ACHN (cell line): ENCODE measurements around the gene PDZD8.

Experiments
- DNase-seq: peaks from one replicate; pipeline ENCODE4 v3.0.0-alpha.2; 2015
- in situ Hi-C: cut with HindIII; loops from 2 replicates; pipeline ENCODE4 v1.10.0; 2017; ENCODE audit warnings: low sequenced_read_pairs, low pct_ligation_motif_present, low pct_unique_long_range_greater_than_20kb

PDZD8 gene

DNA sequence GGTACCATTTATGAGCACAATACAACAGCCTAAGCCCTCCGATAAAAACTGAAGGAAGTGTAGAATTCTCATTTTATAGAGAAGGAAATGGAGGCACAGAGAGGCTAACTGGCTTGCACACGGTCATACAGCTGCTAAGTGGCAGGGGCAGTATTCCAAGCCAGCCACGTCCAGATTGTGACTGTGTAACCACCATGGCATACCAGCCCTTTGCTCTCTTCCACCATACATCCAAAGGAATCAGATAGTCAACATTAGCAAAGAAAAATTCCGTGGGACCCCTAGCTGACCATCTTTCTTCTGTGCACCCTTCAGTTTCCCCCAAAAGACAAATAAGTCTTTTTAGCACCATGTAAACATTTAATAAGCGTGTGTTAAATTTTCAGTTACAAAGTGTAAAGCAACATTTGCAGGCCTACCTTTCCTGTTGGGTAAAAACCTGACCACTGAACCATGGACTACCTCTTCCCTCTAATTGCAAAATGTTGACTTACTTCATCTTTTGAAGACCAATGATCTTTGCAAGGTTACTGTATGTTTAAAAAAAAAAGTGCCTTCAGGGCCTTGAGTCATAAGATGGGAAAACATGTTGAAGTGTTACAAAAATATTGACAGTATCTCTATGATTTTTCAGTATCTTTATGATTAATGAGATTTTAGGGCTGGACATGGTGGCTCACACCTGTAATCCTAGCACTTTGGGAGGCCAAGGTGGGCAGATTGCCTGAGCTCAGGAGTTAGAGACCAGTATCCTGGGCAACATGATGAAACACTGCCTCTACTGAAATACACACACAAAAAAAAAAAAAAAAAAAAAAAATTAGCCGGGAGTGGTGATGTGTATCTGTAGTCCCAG, 24.3 kb upstream of the PDZD8 start:
- DNase-seq = no peak
- in situ Hi-C loops = no loop called here

GRCh38 chr10:117398029-117398428, 22.8 kb upstream of the PDZD8 start:
- in situ Hi-C loops = no loop called here
- DNase-seq = no peak

DNA sequence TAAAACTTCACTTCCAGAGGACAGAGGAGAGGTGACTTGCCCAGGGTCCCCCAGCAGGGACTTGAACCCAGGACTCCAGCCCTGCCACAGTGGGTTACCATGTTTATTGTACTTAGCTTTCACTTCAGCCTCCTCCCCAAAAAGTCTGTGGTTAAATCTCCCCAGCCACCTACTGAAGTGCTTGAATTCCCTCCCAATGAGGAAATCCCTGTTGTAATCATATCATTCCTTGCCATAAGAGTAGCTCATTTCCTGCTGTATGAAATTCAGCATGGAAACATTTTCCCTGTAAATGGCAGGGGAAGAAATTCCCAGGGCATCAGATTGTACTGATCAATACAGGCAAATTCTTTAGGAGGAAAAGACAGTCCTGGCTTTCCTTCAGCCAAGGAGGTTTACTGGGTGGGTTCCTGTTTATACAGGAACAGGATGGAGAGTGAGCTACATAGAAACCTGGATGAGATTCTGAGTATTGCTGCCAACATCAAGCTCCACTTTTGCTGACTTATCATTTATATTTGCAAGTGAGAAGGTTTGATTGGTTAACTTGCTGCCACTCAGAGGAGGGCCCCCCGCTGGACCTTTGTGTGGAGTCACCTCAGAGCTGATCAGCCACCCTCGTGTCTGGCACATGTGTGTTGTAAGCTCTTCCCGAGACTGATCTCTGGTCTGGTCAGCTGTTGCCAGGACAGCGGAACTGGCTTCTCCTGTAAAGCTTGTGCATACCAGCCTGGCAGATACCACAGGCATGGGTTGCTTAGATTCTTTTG, 16.4 kb upstream of the PDZD8 start:
- in situ Hi-C loops = no loop called here

DNA sequence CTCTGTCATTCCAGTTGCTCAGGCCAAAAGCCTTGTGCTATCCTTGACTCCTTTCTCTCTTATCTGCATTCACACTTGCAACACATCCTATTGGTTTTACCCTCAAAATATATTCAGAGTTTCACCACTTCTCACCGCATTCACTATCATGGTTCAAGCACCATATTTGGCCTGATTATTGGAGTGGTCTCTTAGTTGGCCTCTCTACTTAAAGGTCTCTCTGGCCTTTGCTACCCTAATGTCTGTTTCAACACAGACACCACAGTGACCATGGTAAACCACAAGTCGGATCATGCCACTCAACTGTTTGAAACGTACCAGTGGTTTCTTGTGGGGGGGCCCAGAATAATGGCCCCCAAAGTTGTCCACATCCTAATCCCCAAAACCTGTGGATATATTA, 15.2 kb upstream of the PDZD8 start:
- DNase-seq = no peak
- in situ Hi-C loops = no loop called here

More for the DNA sequence above, 16.4 kb upstream of the PDZD8 start:
- no peak for DNase-seq

- no peak for DNase-seq
- in situ Hi-C loops = no loop called here
Observed at GRCh38 chr10:117386805-117387204, 11.6 kb upstream of the PDZD8 start.

- in situ Hi-C loops = no loop called here
- no peak for DNase-seq
Observed at GRCh38 chr10:117382861-117383260, 7.6 kb upstream of the PDZD8 start.

DNA sequence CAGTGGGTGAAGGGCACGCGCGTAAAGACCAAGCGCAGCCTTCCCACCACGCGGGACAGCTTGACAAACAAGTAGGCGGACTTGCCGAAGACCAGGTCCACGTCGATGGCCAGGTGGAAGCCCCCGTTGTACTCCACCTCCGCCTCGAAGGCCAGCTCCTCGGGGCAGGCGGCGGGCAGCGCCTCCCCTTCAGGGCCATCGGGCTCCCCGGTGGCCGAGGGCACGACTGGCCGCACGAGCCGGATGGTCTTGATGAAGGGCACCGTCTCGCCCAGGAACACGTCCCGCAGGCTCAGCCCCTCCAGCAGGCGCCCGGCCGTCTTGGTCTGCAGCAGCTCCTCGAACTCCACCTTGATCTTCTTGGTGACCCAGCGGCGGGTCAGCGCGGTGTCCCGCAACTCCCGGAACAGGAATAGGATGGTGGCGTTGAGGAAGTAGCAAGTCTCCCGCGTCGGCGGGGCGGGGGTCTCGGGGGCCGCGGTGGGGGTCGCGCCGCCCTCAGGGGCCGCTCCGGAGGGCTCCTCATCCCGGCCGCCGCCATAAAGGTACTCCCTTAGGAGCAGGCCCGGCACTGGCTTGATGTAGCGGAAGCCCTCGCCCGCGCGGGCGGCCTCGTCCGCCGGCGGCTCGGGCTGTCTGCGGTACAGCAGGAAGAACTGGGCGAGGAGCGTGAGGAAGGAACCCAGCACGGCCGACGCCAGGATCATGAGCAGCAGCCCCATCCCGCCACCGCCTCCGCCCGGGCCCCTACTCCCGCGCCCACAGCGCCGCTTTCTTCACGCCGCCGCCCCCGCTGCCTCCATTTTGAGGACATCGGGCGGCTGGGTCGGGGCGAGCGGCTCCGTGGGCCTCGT, 507 bp downstream of the PDZD8 start:
- in situ Hi-C loops = no loop called here
- DNase-seq = peak; percentile 50

DNA sequence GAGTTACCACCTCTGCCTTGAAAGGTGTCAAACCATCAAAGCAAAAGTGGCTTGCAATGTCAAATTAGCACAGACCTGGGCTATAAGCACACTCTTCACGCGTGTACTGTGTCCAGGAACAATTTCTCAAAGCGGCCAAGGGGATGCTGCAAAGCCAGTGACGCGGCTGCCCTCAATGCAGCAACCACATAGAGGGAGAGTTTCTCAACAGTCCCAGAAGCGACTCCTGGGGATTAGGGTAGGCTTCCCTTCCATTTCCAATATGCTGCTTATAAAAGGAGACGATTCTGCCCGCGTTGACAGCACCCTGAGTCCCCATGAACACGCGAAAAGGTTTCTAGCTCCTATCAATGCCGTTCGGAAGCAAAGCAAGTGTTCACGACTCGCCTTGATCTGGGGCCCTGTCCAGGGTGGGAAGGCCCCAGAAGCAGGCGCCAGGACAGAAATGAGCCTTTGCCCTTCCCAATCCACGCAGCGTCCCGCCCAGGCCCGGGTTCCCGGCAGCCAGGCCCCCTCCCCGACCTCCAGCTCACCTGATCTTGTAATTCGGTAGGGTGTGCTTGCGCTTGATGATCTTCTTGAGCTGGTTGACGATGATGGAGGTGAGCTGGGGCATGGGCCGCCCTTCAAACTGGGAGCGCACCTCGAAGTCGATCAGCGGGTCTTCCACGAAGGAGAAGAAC, 1.3 kb downstream of the PDZD8 start:
- peak; percentile 44 for DNase-seq
- in situ Hi-C loops = no loop called here

DNA sequence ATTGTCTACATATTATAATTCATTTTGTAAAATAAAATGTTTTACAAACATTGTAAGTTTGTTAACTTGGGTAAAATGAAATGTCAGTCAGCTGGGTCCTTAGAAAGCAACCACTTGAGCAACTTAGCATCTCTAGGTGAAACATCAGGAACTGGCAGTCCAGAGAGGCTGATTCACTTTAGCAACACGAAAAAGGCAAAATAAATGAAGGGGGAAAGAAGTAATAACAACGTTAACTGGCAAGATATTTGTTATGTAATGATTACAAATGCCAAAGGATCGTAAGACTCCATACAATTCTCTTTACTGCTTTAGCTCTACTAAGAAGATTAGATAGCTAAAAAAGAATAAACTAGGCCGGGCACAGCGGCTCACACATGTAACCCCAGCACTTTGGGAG, 5.0 kb downstream of the PDZD8 start:
- DNase-seq = peak; percentile 33
- in situ Hi-C loops = no loop called here

DNA sequence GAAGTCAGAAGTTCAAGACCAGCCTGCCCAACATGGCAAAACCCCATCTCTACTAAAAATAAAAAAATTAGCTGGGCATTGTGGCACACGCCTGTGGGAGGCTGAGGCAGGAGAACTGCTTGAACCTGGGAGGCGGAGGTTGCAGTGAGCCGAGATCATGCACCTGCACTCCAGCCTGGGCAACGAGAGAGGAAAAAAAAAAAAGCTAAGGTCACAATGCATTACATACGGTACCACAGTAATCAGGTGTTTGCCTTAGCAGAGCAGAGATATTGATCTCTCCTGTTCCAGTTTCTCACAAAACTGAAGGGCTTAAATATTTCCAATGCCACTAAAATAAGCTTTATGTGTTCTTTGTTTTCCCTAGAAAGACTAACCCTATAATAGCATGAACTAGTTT, 7.5 kb downstream of the PDZD8 start:
- DNase-seq = no peak
- in situ Hi-C loops = no loop called here

DNA sequence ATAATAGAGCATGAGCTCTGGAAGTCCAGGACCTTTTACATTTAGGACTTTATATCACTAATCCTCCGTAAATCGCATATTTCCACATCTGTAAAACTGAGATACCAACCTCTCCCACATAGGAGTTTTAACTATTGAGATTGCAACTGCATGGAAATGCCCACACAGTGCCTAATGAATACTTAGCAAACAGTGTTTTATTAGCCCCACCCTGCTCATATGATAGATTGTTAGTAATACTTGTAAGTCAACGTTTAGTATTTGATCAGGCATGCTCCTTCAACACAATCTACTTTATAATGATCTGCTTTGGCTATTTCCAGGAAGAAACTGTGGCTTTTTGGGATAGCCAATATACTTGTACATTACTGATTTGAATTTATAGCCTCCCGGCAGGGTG, 8.5 kb downstream of the PDZD8 start:
- in situ Hi-C loops = no loop called here
- no peak for DNase-seq

DNA sequence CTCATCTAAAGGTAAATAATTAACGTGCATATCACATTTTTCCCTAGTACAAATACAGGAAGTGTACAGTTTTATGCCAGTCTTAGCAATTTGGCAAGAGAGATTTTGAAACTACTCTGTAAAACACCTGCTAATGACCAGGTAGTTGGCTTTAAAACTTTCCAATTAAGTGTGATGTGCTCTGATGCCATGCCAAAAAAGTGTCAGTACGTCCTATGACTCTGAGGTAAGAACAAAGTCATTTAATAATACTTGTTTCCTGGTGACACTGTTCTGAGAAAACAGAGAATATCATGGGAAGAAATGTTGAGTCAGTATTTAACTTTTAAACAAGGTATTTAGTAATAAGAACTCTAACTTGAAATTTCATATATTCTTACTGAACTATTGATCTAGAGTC, 9.6 kb downstream of the PDZD8 start:
- in situ Hi-C loops = no loop called here
- peak; percentile 56 for DNase-seq

DNA sequence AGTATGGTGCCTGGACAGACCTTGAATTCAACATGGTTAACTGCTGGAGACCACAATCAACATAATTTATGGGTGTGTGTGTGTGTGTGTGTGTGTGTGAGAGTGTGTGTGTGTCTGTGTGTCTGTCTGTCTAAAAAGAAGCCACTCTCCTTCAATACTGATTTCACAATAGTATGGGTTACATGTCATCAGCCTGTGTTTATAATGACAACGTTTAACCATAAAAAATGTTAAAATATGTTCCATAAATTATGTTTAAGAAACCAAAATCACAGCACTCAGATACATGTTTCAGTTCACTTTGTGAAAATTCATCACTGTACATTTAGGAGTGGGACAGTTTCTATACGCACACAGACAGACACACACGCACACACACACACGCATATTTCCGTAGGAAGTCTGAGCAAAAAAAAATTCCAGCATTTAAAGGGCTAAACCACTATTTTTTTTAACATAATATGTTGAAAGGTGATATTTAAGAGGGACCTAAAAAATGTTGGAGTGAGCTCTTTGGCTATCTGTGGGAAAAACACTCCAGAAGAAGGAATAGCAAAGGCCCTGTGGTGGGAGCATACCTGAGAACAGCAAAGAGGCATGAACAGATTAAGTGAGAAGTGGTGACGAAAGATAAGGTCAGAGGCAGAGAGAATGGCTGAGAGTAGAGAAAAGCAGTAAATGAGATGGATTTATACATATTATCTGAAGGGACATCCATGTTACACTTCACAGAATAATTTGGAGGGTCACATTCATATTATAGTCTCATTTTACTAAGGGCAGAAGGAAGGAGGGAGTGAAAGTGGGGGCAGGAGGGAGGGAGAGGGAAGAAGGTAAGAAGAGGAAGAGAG, 10.9 kb downstream of the PDZD8 start:
- DNase-seq = peak; percentile 59

DNA sequence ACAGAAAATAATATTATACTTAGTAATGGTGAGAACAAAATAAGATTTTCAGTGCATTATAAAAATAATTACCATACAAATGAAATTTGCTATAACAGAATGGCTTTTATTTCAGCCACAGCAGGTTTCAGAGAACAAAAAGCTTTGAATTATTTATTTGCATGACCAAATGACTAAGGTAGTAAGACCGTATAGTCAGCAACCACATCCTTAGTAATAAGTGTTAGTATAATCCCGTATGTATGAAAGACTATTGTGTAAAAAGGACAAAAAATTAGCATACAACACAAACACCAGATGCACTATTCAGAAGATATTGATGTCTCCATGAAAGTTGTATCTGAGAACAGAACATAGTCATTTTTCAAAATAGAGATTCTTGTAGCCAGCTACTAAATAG, 12.2 kb downstream of the PDZD8 start:
- peak; percentile 78 for DNase-seq
- in situ Hi-C loops = no loop called here

More for the DNA sequence above, 10.9 kb downstream of the PDZD8 start:
- in situ Hi-C loops = no loop called here

DNA sequence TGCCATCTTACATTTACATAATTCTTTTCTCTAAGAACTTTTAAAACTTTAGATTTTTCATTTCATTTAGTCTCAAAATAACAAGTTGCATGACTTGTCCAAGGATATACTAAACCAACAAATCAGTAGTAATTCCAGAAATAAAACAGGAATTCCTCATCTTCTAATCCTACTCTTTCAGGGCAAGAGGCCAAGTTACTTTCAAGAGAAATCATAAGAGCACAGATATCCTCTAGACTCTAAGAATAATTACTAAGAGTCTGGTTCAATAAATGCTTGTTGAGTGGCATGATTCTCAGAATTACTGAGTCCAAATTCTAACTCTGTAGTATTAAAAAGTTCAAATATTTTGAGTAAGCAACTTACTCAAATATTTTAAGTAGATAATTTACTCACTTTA, 12.9 kb downstream of the PDZD8 start:
- DNase-seq = peak; percentile 23
- in situ Hi-C loops = no loop called here

DNA sequence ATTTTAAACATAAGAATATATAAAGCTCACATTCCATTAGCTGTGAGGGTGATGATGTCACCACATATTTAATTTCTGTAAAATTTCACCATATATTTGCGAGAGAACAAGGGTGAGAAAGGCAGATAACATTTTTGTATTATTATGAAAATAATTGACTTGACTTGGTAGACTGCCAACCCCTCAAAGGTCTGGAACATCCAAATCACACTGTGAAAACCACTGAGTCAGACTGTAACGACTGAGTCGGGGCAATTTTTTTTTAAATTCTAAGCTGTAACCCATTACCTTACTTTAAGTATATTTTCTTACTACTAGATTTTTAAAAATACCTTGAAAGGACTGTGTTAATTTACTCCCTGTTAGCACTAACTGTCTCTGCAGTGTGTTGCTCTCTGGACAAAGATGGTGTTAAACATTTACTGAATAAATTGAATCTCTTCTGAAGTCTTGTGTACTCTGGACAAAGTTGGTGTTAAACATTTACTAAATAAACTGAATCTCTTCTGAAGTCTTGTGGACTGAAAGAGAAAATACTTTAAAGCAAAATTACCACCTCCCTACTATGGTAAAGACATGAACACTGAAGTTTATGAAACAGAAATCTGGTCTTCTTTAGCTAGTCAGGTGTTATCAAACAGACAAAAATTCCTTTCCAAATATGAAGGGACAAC, 14.1 kb downstream of the PDZD8 start:
- in situ Hi-C loops = no loop called here
- peak; percentile 91 for DNase-seq

DNA sequence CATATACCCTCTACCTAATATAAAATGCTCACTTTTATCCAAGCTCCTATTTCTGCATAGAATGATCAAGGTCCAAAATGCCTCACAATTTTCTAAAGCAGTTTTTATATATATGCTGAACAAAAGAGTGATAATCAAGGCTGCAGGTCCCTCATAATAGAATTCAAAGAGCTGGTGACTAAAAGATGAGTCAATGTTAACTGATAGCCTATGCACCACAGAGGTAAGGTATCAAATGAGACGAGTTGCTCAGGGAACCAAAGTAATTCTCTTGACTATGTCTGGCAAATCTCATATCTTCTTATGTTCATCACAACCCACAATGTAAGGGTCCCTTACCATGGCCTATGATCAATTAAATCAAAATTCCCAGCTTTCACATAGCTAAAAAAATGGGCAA, 15.2 kb downstream of the PDZD8 start:
- peak; percentile 58 for DNase-seq
- in situ Hi-C loops = no loop called here
